Hair follicle dermal papilla cell (primary cell): ENCODE results near the gene PRDX3. TPM values are rescaled to one million over a fixed set of nuclear protein-coding genes. Genes with fewer than 3 reads are reported as not detected.

Experiments used
- small RNA-seq: library from RNA; depleted of rRNA; stranded (forward); fragments of <200 nt; gene quantifications from one replicate; pipeline ENCODE3, GENCODE V24; 2012
- total RNA-seq: library from RNA; depleted of rRNA; stranded (reverse); fragments of >200 nt; gene quantifications from 2 replicates; pipeline ENCODE4 v1.2.3, GENCODE V29; 2012

PRDX3 gene
- 139 and 146 TPM in 2 replicates for total RNA-seq

DNA sequence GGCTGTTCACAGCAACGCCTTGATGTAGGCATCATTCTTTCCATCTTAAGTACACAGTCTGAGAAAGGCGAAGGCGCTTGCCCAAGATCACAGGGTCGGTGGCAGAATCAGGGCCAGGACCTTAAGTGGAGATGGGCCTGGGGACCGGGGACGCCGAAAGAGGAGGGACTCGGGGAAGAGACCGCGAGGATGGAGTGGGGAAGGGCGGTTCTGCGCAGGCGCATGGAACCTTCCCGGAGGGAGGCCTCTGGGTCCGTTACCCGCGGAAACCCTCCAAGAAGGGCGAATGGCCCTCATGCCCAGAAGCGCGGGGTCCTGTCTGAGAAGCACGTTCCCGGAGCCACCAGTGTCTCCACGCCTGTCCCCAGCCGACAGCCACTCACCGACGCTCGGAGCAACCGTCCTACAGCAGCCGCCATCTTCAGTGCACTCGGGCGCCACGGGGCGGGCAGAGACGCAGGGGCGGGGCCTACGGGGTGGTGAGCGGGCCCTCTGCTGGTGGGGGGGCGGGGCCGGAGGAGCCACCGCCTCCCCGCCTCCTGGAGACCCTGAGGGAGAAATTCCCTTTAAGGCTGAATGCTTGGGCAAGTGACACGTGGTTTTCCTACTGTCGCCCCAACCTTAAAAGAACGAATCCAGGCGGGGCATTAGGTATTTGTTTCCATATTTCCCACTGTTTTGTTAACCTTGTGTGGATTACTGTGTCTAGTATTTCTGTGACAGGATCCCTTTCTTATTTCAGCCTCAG lies at the start of gene PRDX3:
Gene PRDX3 (minus strand): TSS at position 441 of the 748 bp plus-strand sequence. CDS start 22 bp downstream, at position 419.

GRCh38 chr10:119207366-119207666 lies 28.7 kb upstream of the PRDX3 start, which contains the start of gene GRK5:
Gene GRK5 (plus strand): TSS chr10:119207571. CDS start chr10:119207918, 347 bp downstream.

DNA sequence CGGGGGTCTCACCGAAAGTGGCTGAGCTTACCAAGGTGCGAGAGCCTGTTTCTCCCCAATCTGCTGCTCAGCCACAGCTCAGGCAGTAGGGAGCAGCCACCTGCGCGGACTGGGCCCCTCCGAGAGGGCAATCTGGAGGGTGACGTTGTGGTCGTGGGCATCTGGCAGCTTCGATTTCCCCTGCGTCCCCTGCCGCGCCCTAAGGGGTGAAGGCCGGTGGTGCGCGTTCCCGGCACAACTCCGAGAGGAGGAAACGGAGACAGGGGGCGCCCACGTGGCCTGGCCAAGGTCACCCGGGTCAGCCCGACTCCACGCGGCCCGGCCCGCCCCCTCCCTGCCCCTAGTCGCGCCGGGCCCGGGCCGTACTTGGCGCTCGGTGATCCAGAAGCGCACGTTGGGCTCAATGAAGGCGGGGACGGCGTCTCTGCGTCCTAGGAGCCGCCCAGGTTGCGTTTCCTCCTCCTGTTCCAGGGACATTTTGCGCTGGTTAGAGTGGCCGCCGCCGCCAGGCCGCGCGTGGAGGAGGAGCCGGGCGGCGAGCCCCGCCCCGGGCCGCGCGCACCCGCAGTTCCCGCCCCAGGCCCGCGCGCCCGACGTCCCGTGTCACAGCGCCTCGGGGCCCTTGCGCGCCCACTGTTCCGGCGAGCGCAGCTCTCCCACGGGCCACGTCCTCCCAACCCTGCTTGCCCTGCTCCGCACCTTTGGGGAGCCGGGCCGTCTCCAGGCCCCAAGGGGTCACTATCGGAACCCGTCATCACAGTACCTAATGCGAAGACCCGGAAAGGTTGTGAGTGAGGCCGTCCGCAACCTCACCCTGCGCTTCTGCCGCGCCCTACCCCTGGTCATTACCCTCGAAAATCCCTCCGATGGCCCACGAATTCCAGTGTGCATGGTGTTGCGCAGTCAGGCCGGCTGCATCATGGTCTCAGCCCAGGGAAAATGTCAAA lies 13.2 kb downstream of the PRDX3 start, which contains the start of gene SFXN4:
Gene SFXN4 (minus strand): TSS at position 544 of the 947 bp plus-strand sequence. CDS start 67 bp downstream, at position 477.

Small RNA genes lying within 50 kb of the gene (small RNA-seq; reads per million reads assigned to genes)
- not detected for gene RN7SL749P

Other genes with a start within 250 kb of the PRDX3 start
- 0.61 and 1.5 TPM in 2 replicates for gene NANOS1, start 149.1 kb downstream of the PRDX3 start, total RNA-seq
- 118 and 133 TPM in 2 replicates for gene EIF3A, start 98.0 kb downstream of the PRDX3 start, total RNA-seq
- gene DENND10, start 74.7 kb downstream of the PRDX3 start, total RNA-seq, result 109 and 116 TPM in 2 replicates
- 8.4 and 8.6 TPM in 2 replicates for gene SFXN4, start 13.1 kb downstream of the PRDX3 start, total RNA-seq
- 12.5 and 17.0 TPM in 2 replicates for gene GRK5, start 28.8 kb upstream of the PRDX3 start, total RNA-seq